HCT116 (cell line): ENCODE measurements around the gene PLEKHN1. TPM values are rescaled to one million over a fixed set of nuclear protein-coding genes. Genes with fewer than 3 reads are reported as not detected.

Experiments used
- ATAC-seq: fragments of 200-7000 bp; cut with Tn5 transposase; 2 replicates; pipeline ENCODE4 v1.9.1; 2020; ENCODE audit warnings: mild to moderate bottlenecking, moderate library complexity
- BruUV-seq: library from RNA; stranded (reverse); fragments of 400-500 nt; replicated peaks from 2 replicates; lab custom pipeline; 2021; lab: Mats Ljungman, UMichigan
- CTCF ChIA-PET: fragments of 300-600 bp; sonication (Branson Sonifier 250); formaldehyde crosslinking; loops from one replicate; lab custom pipeline; 2021; ENCODE audit warnings: antibody characterized with exemption; lab: Charles Lee
- POLR2A ChIA-PET: fragments of 300-600, 350-600 bp; sonication (Branson Sonifier 250); formaldehyde crosslinking; loops from one replicate; lab custom pipeline; 2021; ENCODE audit warnings: antibody characterized with exemption; lab: Charles Lee
- RAD21 ChIA-PET, 2 experiments: fragments of 300-600 bp; sonication (Branson Sonifier 250); formaldehyde crosslinking; loops; one replicate each; lab custom pipeline; 2023; ENCODE audit warnings: low total read pairs in 2 of 2; ENCODE audit not compliant: uncharacterized antibody in 2 of 2, unreplicated experiment in 2 of 2, low non-redundant PET in 1 of 2; lab: Charles Lee
- DNase-seq: peaks from one replicate; pipeline ENCODE4 v3.0.0-alpha.2; 2010; ENCODE audit warnings: low read depth, low spot score
- H2AFZ ChIP-seq: fragments of 200-600 bp; shearing (Covaris generic), sonication (generic); 2 replicates; pipeline ENCODE4 v1.6.1; 2017; ENCODE audit warnings: low read depth, mixed run types, mixed read lengths, antibody characterized with exemption, low read length; ENCODE audit not compliant: poor library complexity, severe bottlenecking
- H3K27ac ChIP-seq: 2 replicates; pipeline ENCODE4 v1.5.1; 2012; ENCODE audit warnings: low read depth, low read length
- H3K27me3 ChIP-seq: fragments of 200-600 bp; sonication (generic); 2 replicates; pipeline ENCODE4 v1.6.1; 2016; ENCODE audit warnings: mixed run types, low read length, mixed read lengths; ENCODE audit not compliant: insufficient read depth
- H3K36me3 ChIP-seq, 2 experiments: fragments of 200-500 bp in 1 of 2; fragments of 200-600 bp in 1 of 2; sonication (Bioruptor generic) in 1 of 2; sonication (generic) in 1 of 2; 2 replicates each; pipeline versions ENCODE4 v1.5.1 to v1.6.1; 2014 to 2016; ENCODE audit warnings: low read length in 2 of 2, inconsistent platforms in 1 of 2, mixed read lengths in 1 of 2, mixed run types in 1 of 2; ENCODE audit not compliant: insufficient read depth in 2 of 2, control insufficient read depth in 1 of 2
- H3K4me1 ChIP-seq, 2 experiments: fragments of 200-600 bp in 1 of 2; sonication (generic) in 1 of 2; 2 replicates each; pipeline versions ENCODE4 v1.5.1 to v1.6.1; 2012 to 2017; ENCODE audit warnings: low read length in 2 of 2, inconsistent platforms in 1 of 2, mild to moderate bottlenecking in 1 of 2, mixed read lengths in 1 of 2, mixed run types in 1 of 2, moderate library complexity in 1 of 2; ENCODE audit not compliant: insufficient read depth in 2 of 2, control insufficient read depth in 1 of 2
- H3K4me2 ChIP-seq: fragments of 200-600 bp; sonication (generic); 2 replicates; pipeline ENCODE4 v1.6.1; 2017; ENCODE audit warnings: mixed run types, low read length, mixed read lengths
- H3K4me3 ChIP-seq, 2 experiments: fragments of 200-600 bp in 1 of 2; sonication (generic) in 1 of 2; replicated peaks in 1 of 2; 2 replicates each; pipeline ENCODE4 v1.5.1; 2011 to 2016; ENCODE audit warnings: low read length in 2 of 2, control low read depth in 1 of 2, low read depth in 1 of 2, mild to moderate bottlenecking in 1 of 2, mixed read lengths in 1 of 2, mixed run types in 1 of 2
- H3K79me2 ChIP-seq: fragments of 200-600 bp; sonication (generic); 2 replicates; pipeline ENCODE4 v1.6.1; 2017; ENCODE audit warnings: mild to moderate bottlenecking, mixed run types, low read length, moderate library complexity, mixed read lengths; ENCODE audit not compliant: insufficient read depth
- H3K9ac ChIP-seq: fragments of 200-600 bp; sonication (generic); 2 replicates; pipeline ENCODE4 v1.6.1; 2016; ENCODE audit warnings: low read length, mixed read lengths
- H3K9me2 ChIP-seq: fragments of 200-600 bp; sonication (generic), shearing (Covaris generic); 2 replicates; pipeline ENCODE4 v1.6.1; 2017; ENCODE audit warnings: mixed run types, mild to moderate bottlenecking, moderate library complexity; ENCODE audit not compliant: insufficient read depth
- H3K9me3 ChIP-seq, 2 experiments: fragments of 200-500 bp in 1 of 2; fragments of 200-600 bp in 1 of 2; sonication (Bioruptor generic) in 1 of 2; sonication (generic) in 1 of 2; 2 replicates each; pipeline ENCODE4 v1.6.1; 2014 to 2017; ENCODE audit warnings: low read length in 2 of 2, mixed read lengths in 2 of 2, inconsistent platforms in 1 of 2, low read depth in 1 of 2, mild to moderate bottlenecking in 1 of 2, mixed run types in 1 of 2, moderate library complexity in 1 of 2; ENCODE audit not compliant: control insufficient read depth in 1 of 2, insufficient read depth in 1 of 2
- H4K20me1 ChIP-seq: fragments of 200-600 bp; sonication (generic), shearing (Covaris generic); 2 replicates; pipeline ENCODE4 v1.6.1; 2017; ENCODE audit warnings: mixed run types, mild to moderate bottlenecking, moderate library complexity; ENCODE audit not compliant: insufficient read depth
- ATF3 ChIP-seq: IDR thresholded peaks from 2 replicates; pipeline ENCODE4 v1.6.1; 2012
- CEBPB ChIP-seq: IDR thresholded peaks from 2 replicates; pipeline ENCODE4 v1.6.1; 2012; ENCODE audit warnings: low read depth
- EGR1 ChIP-seq: IDR thresholded peaks from 2 replicates; pipeline ENCODE4 v1.6.1; 2012; ENCODE audit warnings: low read depth
- ELF1 ChIP-seq: IDR thresholded peaks from 2 replicates; pipeline ENCODE4 v1.6.1; 2012; ENCODE audit warnings: low read depth, borderline replicate concordance
- EZH2phosphoT487 ChIP-seq: fragments of 200-600 bp; IDR thresholded peaks from 2 replicates; pipeline ENCODE4 v1.6.1; 2018; ENCODE audit warnings: antibody characterized with exemption, borderline replicate concordance
- FOSL1 ChIP-seq: IDR thresholded peaks from 2 replicates; pipeline ENCODE4 v1.6.1; 2012; ENCODE audit warnings: low read depth
- JUND ChIP-seq: IDR thresholded peaks from 2 replicates; pipeline ENCODE4 v1.6.1; 2012
- MAX ChIP-seq: IDR thresholded peaks from 2 replicates; pipeline ENCODE4 v1.6.1; 2012
- POLR2AphosphoS5 ChIP-seq: IDR thresholded peaks from 2 replicates; pipeline ENCODE4 v1.6.1; 2011; ENCODE audit warnings: mild to moderate bottlenecking, low read depth, low read length, moderate library complexity
- REST ChIP-seq: IDR thresholded peaks from 2 replicates; pipeline ENCODE4 v1.6.1; 2012; ENCODE audit warnings: low read depth
- ZBTB33 ChIP-seq: IDR thresholded peaks from 2 replicates; pipeline ENCODE4 v1.6.1; 2011; ENCODE audit warnings: mild to moderate bottlenecking, low read length, moderate library complexity; ENCODE audit not compliant: insufficient replicate concordance; ENCODE audit errors: extremely low read depth
- intact Hi-C: fragments of 100-400 bp; cut with micrococcal nuclease; formaldehyde crosslinking; loops from 2 replicates; pipeline ENCODE4 v1.10.0; 2022
- total RNA-seq: library from RNA; stranded (reverse); gene quantifications from one replicate; pipeline ENCODE4 v1.2.1, GENCODE V29; 2021; ENCODE audit not compliant: unreplicated experiment

PLEKHN1 gene
- total RNA-seq, 1 experiment from 2014 or later = 11.6 TPM

GRCh38 chr1:927234-927633 lies 39.0 kb upstream of the PLEKHN1 start (continued):
- TF ChIP-seq ELF1 (no peak), CEBPB (no peak), FOSL1 (no peak), EGR1 (no peak)

GRCh38 chr1:927748-928147 lies 38.5 kb upstream of the PLEKHN1 start:
- no peaks in the 10 kb centered on the region for H3K9me3 ChIP-seq
- no peak overlapping the region for H3K27ac ChIP-seq
- TF ChIP-seq POLR2AphosphoS5 = no peak
- TF ChIP-seq EZH2phosphoT487 = no peak
- TF ChIP-seq MAX = no peak
- no peak for TF ChIP-seq REST
- TF ChIP-seq JUND = no peak
- no peak for TF ChIP-seq ZBTB33
- TF ChIP-seq ATF3 = no peak
- TF ChIP-seq ELF1 = no peak
- no peaks in the 10 kb centered on the region for H3K79me2 ChIP-seq
- ATAC-seq (no peak), DNase-seq (no peak)
- intact Hi-C loops = no loop called here
- no peaks in the 10 kb centered on the region for H3K36me3 ChIP-seq
- no peak overlapping the region for H3K4me2 ChIP-seq
- H4K20me1 ChIP-seq = no peaks in the 10 kb centered on the region
- no peaks in the 10 kb centered on the region for H3K9me2 ChIP-seq
- CTCF ChIA-PET = no interaction called here
- H3K9ac ChIP-seq = no peak overlapping the region
- RAD21 ChIA-PET = interaction anchor here in 1 of 2 experiments (1.3 kb wide), 1 partner anchor 10 kb away, joined by 3 read pairs; no protein-coding TSS in a partner anchor
- POLR2A ChIA-PET = no interaction called here
- peaks cover 14 to 27% of the 10 kb centered on the region in 2 experiments for H3K4me1 ChIP-seq
- BruUV-seq = no TSS peak
- no peak overlapping the region for H2AFZ ChIP-seq
- no peak overlapping the region for H3K4me3 ChIP-seq
- peaks cover 14% of the 10 kb centered on the region; the same call in 1 of the 2 replicates for H3K27me3 ChIP-seq
